Spleen (tissue), 11 donors: ENCODE measurements around the gene MOB3B. TPM values are rescaled to one million over a fixed set of nuclear protein-coding genes. Genes with fewer than 3 reads are reported as not detected.

Source experiments
- DNase-seq: peaks from one replicate; pipeline ENCODE4 v3.0.0-alpha.2; 2020
- H3K27ac ChIP-seq, 8 donors: fragments of 200-600 bp; sonication (generic) in 7 of 8; 1 replicate in 4 of 8; 2 replicates in 4 of 8; pipeline versions ENCODE4 v1.5.0 to v1.8.0; 2016 to 2021; ENCODE audit warnings: inconsistent platforms in 4 of 8, mild to moderate bottlenecking in 4 of 8, moderate library complexity in 1 of 8
- H3K27me3 ChIP-seq, 7 donors: fragments of 200-600 bp; sonication (generic) in 6 of 7; replicated peaks in 1 of 7; 1 replicate in 4 of 7; 2 replicates in 3 of 7; pipeline versions ENCODE4 v1.5.0 to v1.8.0; 2016 to 2021; ENCODE audit warnings: inconsistent platforms in 3 of 7, mild to moderate bottlenecking in 1 of 7
- H3K36me3 ChIP-seq, 6 donors: fragments of 200-600 bp; sonication (generic) in 5 of 6; 1 replicate in 4 of 6; 2 replicates in 2 of 6; pipeline versions ENCODE4 v1.5.0 to v1.8.0; 2016 to 2021; ENCODE audit warnings: inconsistent platforms in 2 of 6
- H3K4me1 ChIP-seq, 6 donors: fragments of 200-600 bp; sonication (generic) in 5 of 6; 1 replicate in 3 of 6; 2 replicates in 3 of 6; pipeline versions ENCODE4 v1.5.0 to v1.8.0; 2016 to 2021; ENCODE audit warnings: inconsistent platforms in 3 of 6
- H3K4me3 ChIP-seq, 8 donors: fragments of 200-600 bp; sonication (generic) in 7 of 8; 1 replicate in 4 of 8; 2 replicates in 4 of 8; pipeline versions ENCODE4 v1.5.0 to v1.8.0; 2016 to 2021; ENCODE audit warnings: inconsistent platforms in 4 of 8, mild to moderate bottlenecking in 4 of 8, moderate library complexity in 2 of 8
- H3K9me3 ChIP-seq, 8 donors: fragments of 200-600 bp; sonication (generic) in 7 of 8; 1 replicate in 4 of 8; 2 replicates in 4 of 8; pipeline versions ENCODE4 v1.5.0 to v1.8.0; 2016 to 2021; ENCODE audit warnings: inconsistent platforms in 4 of 8
- POLR2A ChIP-seq, 3 donors: fragments of 450-650 bp; IDR thresholded peaks; one replicate each; pipeline ENCODE4 v1.5.1; 2017; ENCODE audit warnings: antibody characterized with exemption in 3 of 3, mild to moderate bottlenecking in 1 of 3
- POLR2AphosphoS5 ChIP-seq, 3 donors: sonication (generic); formaldehyde crosslinking; IDR thresholded peaks; one replicate each; pipeline ENCODE4 v1.5.1; 2017; ENCODE audit warnings: antibody characterized with exemption in 3 of 3
- WGBS, 5 donors: extraction: QIAGEN DNeasy Blood & Tissue Kit in 3 of 5; methylation state at CpG; one replicate each; pipeline versions ENCODE4 v1.1.5 to v1.1.7; 2013 to 2018; 5-methylcytosine and 5-hydroxymethylcytosine counted together
- intact Hi-C: fragments of 100-400 bp; cut with DNase I; formaldehyde crosslinking; loops from one replicate; pipeline ENCODE4 v1.15.0; 2023; ENCODE audit warnings: low total_unique reads
- polyA plus RNA-seq, 3 donors: library from polyadenylated mRNA; stranded (reverse); fragments of 200-250 nt; gene quantifications; one replicate each; pipeline ENCODE4 v1.2.1, GENCODE V29; 2013
- total RNA-seq, 7 donors: library from RNA; depleted of rRNA in 3 of 7; stranded (reverse); fragments of >200 nt in 3 of 7; fragmentation: NEBNext Ultra II Directional in 4 of 7; extraction: Animal tissue kit (Norgen Biotek cat#: 25700) in 4 of 7; gene quantifications; one replicate each; pipeline versions ENCODE4 v1.1.0 to v1.2.1, GENCODE V29; 2016 to 2021
- TF ChIP-seq, protein P1 (sequence below), 11 experiments: fragments of 200-600 bp in 7 of 11; fragments of 450-650 bp in 4 of 11; sonication (generic) in 4 of 11; IDR thresholded peaks in 8 of 11; conservative IDR thresholded peaks in 3 of 11; 1 replicate in 7 of 11; 2 replicates in 4 of 11; pipeline versions ENCODE4 v1.4.0 to v1.8.0; 2016 to 2021; ENCODE audit warnings: antibody characterized with exemption in 11 of 11, inconsistent platforms in 4 of 11, mild to moderate bottlenecking in 1 of 11
- donor health status: healthy with polysubstance abuse.
- donor health status: DM: no; HTN: no; CAD: no; lungs with moderate emphysema.
- donor health status: DM: no; HTN: no; CAD: no.
- donor health status: Bipolar disorder and iron deficiency.
- donor health status: healthy.
- donor health status: DM: no; HTN: no; CAD: no.
- donor health status: DM: yes; HTN: yes; CAD: no.

MOB3B gene
- total and polyA plus RNA-seq, 10 donors, result 9.4 to 27.7 (median 19.9) TPM

DNA sequence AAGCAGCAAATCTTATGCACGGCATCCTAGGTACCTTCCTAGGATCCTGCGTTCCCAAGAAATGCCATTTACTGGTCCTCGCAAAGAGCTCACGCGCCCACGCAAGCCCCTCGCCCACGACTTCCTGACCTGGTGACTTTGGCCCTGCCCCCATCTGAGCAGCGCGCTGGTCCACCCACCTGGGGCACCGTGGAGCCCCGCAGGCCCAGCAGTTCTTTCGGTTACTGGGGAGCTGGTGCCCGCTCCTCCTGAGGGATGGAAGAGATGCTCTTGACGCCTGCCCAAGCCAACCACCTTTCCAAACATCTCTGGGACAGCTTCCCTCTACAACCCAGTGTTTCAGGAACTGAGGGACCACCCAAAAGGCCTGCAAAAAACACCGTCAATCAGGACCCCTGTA lies 249.4 kb downstream of the MOB3B start:
- H3K27me3 ChIP-seq, result no peaks in the 10 kb centered on the region
- H3K4me1 ChIP-seq, result peaks cover 0 to 16% (median 7%) of the 10 kb centered on the region in 6 donors
- intact Hi-C loops, result no loop called here
- H3K4me3 ChIP-seq, result no peak overlapping the region
- no peaks in the 10 kb centered on the region for H3K9me3 ChIP-seq
- TF ChIP-seq, protein P1, sequence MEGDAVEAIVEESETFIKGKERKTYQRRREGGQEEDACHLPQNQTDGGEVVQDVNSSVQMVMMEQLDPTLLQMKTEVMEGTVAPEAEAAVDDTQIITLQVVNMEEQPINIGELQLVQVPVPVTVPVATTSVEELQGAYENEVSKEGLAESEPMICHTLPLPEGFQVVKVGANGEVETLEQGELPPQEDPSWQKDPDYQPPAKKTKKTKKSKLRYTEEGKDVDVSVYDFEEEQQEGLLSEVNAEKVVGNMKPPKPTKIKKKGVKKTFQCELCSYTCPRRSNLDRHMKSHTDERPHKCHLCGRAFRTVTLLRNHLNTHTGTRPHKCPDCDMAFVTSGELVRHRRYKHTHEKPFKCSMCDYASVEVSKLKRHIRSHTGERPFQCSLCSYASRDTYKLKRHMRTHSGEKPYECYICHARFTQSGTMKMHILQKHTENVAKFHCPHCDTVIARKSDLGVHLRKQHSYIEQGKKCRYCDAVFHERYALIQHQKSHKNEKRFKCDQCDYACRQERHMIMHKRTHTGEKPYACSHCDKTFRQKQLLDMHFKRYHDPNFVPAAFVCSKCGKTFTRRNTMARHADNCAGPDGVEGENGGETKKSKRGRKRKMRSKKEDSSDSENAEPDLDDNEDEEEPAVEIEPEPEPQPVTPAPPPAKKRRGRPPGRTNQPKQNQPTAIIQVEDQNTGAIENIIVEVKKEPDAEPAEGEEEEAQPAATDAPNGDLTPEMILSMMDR (IDR thresholded peaks at IDR 0.05 in 8 of 11, conservative IDR thresholded peaks at IDR 0.05 in 3 of 11), result no peak
- no peaks in the 10 kb centered on the region for H3K36me3 ChIP-seq
- WGBS, 5 donors, result 89 to 94% (median 91%) methylated on average over 16 of the region's 16 CpGs
- no peak overlapping the region for H3K27ac ChIP-seq
- no peak for DNase-seq

DNA sequence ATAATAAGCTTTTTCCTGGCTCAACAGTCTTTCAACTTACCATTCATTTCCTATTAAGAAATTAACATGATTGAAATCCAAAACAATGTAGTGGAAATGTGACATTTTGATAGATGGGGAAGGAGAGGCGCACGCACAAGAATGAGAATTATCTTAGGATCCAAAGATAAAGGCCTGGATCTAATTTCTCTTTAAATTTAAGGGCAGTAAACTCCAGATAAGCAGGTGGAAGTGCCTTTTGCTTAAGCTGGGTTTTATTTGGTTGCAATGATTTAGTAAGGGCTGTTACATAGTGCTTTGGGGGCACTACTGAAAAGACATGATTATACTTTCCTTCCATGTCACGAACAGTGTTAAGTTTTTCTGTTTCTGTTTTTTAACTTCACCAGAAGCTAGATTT lies 250.0 kb downstream of the MOB3B start:
- Histone ChIP-seq H3K4me1 (peaks cover 0 to 16% (median 7%) of the 10 kb centered on the region in 6 donors), H3K36me3 (no peaks in the 10 kb centered on the region), H3K27me3 (no peaks in the 10 kb centered on the region), H3K9me3 (no peaks in the 10 kb centered on the region), H3K27ac (no peak overlapping the region), H3K4me3 (no peak overlapping the region)
- DNase-seq, result no peak
- WGBS, 5 donors, result 77 to 84% (median 79%) methylated on average over 3 of the region's 3 CpGs
- intact Hi-C loops, result loop anchor here (5.0 to 10.0 kb wide), 2 partner anchors 247 to 535 kb away; no protein-coding TSS in a partner anchor
- no peak for TF ChIP-seq POLR2A (IDR thresholded peaks at IDR 0.05)

DNA sequence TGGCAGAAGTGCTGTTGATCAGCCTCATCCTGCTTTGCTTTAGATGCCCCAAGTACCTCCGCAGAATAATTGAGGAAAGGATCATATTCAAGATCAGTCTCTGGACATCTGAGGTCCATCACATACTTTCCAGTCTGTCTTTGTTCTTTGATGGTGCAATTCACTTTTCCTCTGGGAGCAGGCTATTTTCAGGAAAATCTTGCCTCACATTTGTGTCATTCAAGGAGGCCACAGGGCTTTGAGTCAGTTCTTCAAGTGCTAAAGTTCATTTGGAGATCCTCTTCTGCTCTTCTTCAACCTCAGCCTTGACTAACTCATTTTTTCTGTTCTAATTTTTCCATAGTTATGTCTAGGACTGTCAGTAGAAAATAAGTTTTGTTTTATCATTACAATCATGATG lies 251.2 kb downstream of the MOB3B start:
- 47 to 85% (median 79%) methylated on average over 1 of the region's 1 CpG for WGBS, 5 donors
- intact Hi-C loops, result loop anchor here (5.0 to 10.0 kb wide), 2 partner anchors 246 to 534 kb away; no protein-coding TSS in a partner anchor

DNA sequence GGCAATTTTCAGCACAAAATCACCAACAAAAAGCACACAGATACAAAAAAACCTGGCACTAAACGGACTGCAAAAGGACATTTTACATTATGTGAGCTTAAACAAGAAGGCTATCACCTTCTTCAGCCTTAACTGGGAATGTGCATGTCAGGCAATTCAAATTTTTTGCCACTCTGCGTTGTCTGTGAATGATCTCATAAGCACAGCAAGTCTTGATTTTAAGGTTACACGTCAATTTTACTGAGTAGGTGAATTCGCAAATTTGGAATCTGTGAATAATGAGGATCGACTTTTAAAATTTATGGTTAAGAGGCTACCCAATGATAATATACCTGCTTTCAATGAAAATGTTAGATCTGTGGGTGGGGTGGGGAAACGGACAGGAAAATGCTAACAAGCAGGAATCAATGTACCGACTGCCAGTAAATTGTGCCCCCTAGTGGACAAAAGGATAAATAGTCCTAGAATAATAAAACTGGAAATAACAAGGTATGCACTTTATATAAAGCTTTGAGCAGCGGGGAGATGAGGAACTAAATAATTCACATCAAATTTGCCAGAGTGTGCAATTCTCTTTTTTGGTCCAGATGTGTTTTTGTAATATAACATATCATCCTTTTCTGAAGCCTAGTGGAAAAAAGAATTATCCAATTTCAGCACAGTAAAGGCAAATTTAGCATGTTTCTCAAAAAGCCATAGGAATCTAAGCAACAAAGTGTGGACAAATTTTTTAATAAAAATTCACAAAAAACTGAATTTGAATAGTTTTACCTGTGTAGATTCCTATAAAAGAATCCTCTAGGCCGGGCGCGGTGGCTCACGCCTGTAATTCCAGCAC lies 253.2 kb downstream of the MOB3B start:
- Histone ChIP-seq H3K36me3 (no peaks in the 10 kb centered on the region), H3K4me1 (peaks cover 0 to 15% (median 7%) of the 10 kb centered on the region in 6 donors), H3K9me3 (no peaks in the 10 kb centered on the region), H3K27me3 (no peaks in the 10 kb centered on the region), H3K27ac (no peak overlapping the region), H3K4me3 (peak overlapping the region in 1 of 8 donors; percentile 29)
- intact Hi-C loops, result loop anchor here (5.0 to 10.0 kb wide), 2 partner anchors 244 to 532 kb away; no protein-coding TSS in a partner anchor
- 46 to 55% (median 50%) methylated on average over 12 of the region's 12 CpGs for WGBS, 5 donors
- TF ChIP-seq POLR2AphosphoS5 (IDR thresholded peaks at IDR 0.05), result no peak
- TF ChIP-seq POLR2A (IDR thresholded peaks at IDR 0.05), result no peak
- TF ChIP-seq, protein P1 (IDR thresholded peaks at IDR 0.05 in 8 of 11, conservative IDR thresholded peaks at IDR 0.05 in 3 of 11), result peak; percentile 14 to 73 (median 66)
- no peak for DNase-seq

More for the DNA sequence above, 251.2 kb downstream of the MOB3B start:
- H3K4me1 ChIP-seq, result peaks cover 0 to 16% (median 7%) of the 10 kb centered on the region in 6 donors
- H3K9me3 ChIP-seq, result no peaks in the 10 kb centered on the region
- no peaks in the 10 kb centered on the region for H3K27me3 ChIP-seq
- TF ChIP-seq POLR2A (IDR thresholded peaks at IDR 0.05), result no peak
- TF ChIP-seq POLR2AphosphoS5 (IDR thresholded peaks at IDR 0.05), result no peak
- TF ChIP-seq, protein P1 (IDR thresholded peaks at IDR 0.05 in 8 of 11, conservative IDR thresholded peaks at IDR 0.05 in 3 of 11), result no peak
- no peaks in the 10 kb centered on the region for H3K36me3 ChIP-seq
- DNase-seq, result no peak
- H3K27ac ChIP-seq, result no peak overlapping the region
- no peak overlapping the region for H3K4me3 ChIP-seq

Other genes with a start within 250 kb of the MOB3B start
- gene EQTN, start 232.7 kb downstream of the MOB3B start, total RNA-seq, result 1 to 10 TPM in 1 of 7 donors, under 1 TPM in 1, not detected in 5; 0.56 to 1.3 TPM
- gene EQTN, start 232.7 kb downstream of the MOB3B start, polyA plus RNA-seq, result under 1 TPM; 0.26 to 0.35 (median 0.28) TPM
- not detected for gene IFNK, start 5.5 kb downstream of the MOB3B start, total RNA-seq
- not detected for gene IFNK, start 5.5 kb downstream of the MOB3B start, polyA plus RNA-seq
- 10 to 100 TPM; 34.5 to 88.5 (median 48.0) TPM for gene C9orf72, start 43.7 kb upstream of the MOB3B start, total RNA-seq
- 10 to 100 TPM; 10.1 to 18.2 (median 18.0) TPM for gene C9orf72, start 43.7 kb upstream of the MOB3B start, polyA plus RNA-seq